GM12875 (cell line): ENCODE measurements around the gene LIG3.

Experiments used
- H3K4me3 ChIP-seq: one replicate; pipeline ENCODE4 v1.5.1; 2011; ENCODE audit warnings: low read depth, low read length, control low read depth
- CTCF ChIP-seq: IDR thresholded peaks from 2 replicates; pipeline ENCODE4 v1.5.1; 2011; ENCODE audit warnings: low read depth, mild to moderate bottlenecking, control low read depth, inconsistent platforms, low read length, moderate library complexity, borderline replicate concordance; ENCODE audit not compliant: insufficient read depth

The LIG3 gene

GRCh38 chr17:34979650-34980352 lies 511 bp upstream of the LIG3 start:
- TF ChIP-seq CTCF, result no peak

GRCh38 chr17:34980681-34981537 lies 597 bp downstream of the LIG3 start:
- H3K4me3 ChIP-seq, result peak overlapping the region; percentile 98
- peak; percentile 34; the same call in 1 of the 2 replicates for TF ChIP-seq CTCF

More at GRCh38 chr17:34979650-34980352, 511 bp upstream of the LIG3 start:
- peak overlapping the region; percentile 98 for H3K4me3 ChIP-seq

- H3K4me3 ChIP-seq, result peak overlapping the region; percentile 98
- no peak for TF ChIP-seq CTCF
These were observed 1.4 kb downstream of the LIG3 start for GRCh38 chr17:34981538-34982241.

- no peak overlapping the region for H3K4me3 ChIP-seq
- TF ChIP-seq CTCF, result no peak
These were observed 6.9 kb downstream of the LIG3 start for GRCh38 chr17:34987232-34987631.

GRCh38 chr17:34988644-34989043 lies 8.3 kb downstream of the LIG3 start:
- no peak overlapping the region for H3K4me3 ChIP-seq
- no peak for TF ChIP-seq CTCF

- no peak for TF ChIP-seq CTCF
- no peak overlapping the region for H3K4me3 ChIP-seq
These were observed 9.2 kb downstream of the LIG3 start for GRCh38 chr17:34989473-34989872.

GRCh38 chr17:34990921-34991365 lies 10.6 kb downstream of the LIG3 start:
- TF ChIP-seq CTCF, result no peak
- no peak overlapping the region for H3K4me3 ChIP-seq
